HG03354 (cell line): ENCODE data around the gene CHSY1.

Experiments used
- ATAC-seq: cut with Tn5 transposase; IDR thresholded peaks from one replicate; pipeline ENCODE4 v1.9.1; 2021; ENCODE audit warnings: mild to moderate bottlenecking; ENCODE audit not compliant: unreplicated experiment, poor library complexity, severe bottlenecking

Gene CHSY1

GRCh38 chr15:101272584-101272983 lies 20.7 kb upstream of the CHSY1 start:
- no peak for ATAC-seq

GRCh38 chr15:101269479-101270223 lies 17.8 kb upstream of the CHSY1 start:
- ATAC-seq = no peak

DNA sequence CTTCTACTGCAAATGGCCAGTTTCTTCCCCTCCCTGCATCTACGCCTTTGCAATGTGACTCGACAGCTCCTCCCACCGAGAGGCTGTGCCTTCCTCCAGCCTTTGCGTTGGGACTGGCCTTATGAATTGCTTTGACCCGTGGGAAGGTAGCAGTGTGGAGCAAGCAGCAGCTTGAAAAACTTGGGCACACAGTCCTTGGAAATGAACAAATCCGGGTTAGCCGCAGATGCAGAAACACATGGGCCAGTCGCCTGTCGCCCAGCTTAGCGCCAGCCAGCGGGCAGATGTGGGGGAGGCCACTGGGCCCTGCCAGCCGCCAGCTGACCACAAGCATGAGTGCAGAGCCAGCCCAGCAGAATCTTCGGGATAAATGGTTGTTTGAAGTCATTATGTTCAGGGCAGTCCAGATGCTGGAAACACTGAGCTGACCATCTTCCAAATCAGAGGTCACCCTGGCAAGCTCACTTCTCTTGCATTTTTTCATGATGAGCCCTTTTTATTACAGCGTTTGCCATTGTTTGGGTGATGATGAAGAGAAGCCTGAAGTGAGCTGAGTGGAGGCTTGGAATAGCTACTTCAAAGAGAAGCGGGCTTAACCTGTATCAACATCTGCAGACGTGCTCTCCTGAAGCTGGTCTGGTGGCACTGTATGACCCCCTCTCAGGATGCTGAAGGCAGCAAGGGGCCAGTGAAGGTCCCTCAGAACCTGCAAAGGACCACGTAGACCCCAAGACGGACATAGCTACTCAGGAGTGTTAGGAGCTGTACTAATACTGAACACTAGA lies 15.7 kb upstream of the CHSY1 start:
- no peak for ATAC-seq

DNA sequence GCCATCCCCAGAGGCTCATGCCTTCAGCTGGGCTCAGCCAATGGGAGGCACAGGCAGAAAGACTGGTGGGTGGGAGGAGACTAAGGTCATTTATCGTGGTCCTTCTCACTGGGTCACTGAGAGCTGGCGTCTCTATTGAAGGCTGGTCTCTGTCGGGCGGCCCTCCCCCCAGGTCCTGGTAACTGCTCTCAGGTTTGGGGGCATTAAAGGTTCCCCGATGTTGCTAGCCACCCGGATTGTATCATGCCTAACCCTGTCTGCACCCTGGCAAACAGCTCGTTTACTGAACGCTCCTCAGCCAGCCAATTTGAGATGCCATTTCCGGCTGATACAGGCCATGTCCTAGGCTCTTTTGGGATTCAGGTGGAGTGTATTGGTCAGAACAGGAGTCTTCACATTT lies 14.9 kb upstream of the CHSY1 start:
- no peak for ATAC-seq

DNA sequence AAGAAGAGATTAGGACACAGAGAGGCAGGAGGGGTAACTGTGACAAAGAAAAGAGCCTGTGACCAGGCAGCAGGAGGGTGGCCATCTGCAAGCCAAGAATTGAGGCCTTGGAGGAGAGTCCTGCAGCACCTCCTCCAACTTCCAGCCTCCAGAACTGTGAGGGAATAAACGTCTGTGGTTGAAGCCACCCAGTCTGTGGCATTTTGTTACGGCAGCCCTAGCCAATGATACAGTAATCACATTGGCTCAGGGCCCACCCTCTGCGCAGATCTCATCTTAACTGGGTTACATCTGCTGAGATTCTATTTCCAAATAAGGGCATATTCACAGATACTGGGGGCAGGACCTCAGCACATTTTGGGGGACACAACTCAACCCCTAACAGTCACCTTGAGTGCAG lies 14.2 kb upstream of the CHSY1 start:
- no peak for ATAC-seq

DNA sequence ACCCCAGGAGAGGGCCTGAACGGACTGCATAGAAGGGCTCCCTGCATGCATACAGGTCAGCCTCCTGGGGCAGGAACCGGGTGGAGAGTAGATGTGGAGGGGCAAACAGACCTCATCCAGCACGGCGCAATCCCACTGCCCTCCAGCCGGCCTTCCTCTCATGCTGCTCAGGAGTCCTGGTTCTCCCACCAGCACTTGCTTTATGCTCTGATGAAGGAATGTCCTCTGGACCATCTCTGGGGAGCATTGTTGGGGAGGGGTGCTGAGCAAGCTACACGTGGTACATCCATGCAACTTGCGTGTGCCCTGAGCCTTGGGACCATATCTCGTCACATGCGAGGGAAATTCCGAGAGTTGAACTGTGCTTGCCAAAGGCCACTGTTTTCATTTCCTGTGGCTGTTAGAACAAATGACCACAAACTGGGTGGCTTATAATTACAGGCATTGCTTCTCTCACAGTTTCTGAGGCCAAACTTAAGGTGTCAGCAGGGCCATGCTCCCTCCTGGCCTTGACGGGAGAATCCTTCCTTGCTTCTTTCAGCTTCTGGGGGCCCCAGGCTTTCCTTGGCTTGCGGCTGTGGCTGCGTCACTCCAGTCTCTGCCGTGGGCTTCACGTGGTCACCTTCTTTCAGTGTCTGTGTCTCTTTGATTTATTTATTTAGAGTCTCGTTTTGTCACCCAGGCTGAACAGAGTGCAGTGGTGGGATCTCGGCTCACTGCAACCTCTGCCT lies 13.2 kb upstream of the CHSY1 start:
- peak; percentile 41 for ATAC-seq

DNA sequence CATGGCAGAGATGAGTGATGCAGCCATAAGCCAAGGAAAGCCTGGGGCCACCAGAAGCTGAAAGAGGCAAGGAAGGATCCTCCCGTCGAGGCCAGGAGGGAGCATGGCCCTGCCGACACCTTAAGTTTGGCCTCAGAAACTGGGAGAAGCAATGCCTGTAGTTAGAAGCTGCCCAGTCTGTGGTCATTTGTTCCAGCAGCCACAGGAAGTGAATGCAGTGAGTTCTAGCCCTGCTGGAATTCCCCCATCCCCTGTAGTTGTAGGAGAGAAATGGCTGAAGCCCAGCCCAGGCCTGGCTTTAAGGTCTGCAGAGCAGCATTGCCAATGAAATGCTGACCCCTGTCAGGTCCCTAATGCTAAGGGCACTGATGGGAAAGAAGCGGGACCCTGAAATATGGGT lies 12.2 kb upstream of the CHSY1 start:
- ATAC-seq = no peak

GRCh38 chr15:101262551-101262950 lies 10.7 kb upstream of the CHSY1 start:
- ATAC-seq = no peak

GRCh38 chr15:101258238-101259144 lies 6.6 kb upstream of the CHSY1 start:
- peak; percentile 58 for ATAC-seq

DNA sequence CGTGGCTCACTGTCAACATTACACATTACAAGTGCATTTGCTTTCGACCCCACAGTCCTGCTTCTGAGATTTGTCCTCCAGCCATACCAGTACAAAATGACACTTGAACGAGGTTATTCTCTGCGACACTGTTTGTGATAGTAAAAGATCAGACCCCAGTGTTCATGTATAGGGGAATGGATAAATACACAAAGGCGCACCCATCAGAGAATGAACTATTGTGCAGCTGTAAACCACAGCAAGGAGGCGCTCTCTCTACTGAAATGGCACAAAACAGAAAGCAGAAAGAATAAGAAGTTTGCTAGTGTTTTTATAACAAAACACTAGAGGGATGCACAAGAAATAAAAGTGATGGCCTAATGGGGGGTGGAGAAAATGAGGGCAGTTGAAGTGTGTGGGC lies 4.9 kb upstream of the CHSY1 start:
- no peak for ATAC-seq

- ATAC-seq = no peak
These were observed 3.9 kb upstream of the CHSY1 start for GRCh38 chr15:101255615-101256241.

GRCh38 chr15:101255051-101255395 lies 3.2 kb upstream of the CHSY1 start:
- no peak for ATAC-seq

DNA sequence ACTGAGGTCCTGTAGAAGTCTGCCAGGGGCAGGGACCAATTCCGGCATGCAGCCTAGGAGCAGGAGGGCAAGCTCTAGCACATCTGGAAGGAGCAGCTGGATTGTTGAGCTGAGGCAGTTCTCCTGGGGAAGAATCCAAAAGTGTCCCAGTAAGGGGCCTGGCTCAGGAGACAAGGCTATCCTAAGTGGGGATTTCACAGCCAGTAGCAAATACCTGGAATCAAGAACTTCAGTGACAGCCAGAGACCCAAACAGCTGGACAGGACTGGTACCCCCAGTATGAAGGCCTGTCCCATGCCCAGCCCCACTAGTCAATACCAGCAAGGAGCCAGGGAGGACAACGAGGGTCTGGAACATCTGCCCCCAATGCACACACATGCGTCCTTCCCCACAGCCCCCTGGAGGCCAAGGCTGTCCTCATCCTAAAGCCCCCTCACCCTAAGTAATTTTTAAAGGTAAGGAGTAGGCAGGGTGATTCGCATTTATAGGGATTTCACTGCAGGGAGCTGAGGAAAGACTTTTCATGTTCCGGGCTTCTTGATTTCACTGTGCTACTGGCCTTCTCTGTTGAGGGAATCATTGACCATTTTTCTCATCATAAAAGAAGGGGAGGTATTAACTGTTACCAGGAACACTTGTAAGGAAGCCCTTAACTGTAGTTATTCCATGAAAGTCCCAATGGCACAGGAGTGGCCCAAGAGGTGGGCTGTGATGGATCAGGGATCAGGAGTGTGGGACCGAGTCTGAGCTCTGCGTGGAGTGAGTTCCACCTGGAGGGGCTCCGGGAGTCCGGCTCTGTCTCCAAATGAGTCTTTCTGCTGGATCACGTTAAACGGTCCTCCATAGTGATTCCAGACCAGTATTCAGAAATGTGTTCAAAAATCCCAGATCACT lies 2.6 kb upstream of the CHSY1 start:
- no peak for ATAC-seq

GRCh38 chr15:101252836-101253235 lies 988 bp upstream of the CHSY1 start:
- ATAC-seq = no peak

DNA sequence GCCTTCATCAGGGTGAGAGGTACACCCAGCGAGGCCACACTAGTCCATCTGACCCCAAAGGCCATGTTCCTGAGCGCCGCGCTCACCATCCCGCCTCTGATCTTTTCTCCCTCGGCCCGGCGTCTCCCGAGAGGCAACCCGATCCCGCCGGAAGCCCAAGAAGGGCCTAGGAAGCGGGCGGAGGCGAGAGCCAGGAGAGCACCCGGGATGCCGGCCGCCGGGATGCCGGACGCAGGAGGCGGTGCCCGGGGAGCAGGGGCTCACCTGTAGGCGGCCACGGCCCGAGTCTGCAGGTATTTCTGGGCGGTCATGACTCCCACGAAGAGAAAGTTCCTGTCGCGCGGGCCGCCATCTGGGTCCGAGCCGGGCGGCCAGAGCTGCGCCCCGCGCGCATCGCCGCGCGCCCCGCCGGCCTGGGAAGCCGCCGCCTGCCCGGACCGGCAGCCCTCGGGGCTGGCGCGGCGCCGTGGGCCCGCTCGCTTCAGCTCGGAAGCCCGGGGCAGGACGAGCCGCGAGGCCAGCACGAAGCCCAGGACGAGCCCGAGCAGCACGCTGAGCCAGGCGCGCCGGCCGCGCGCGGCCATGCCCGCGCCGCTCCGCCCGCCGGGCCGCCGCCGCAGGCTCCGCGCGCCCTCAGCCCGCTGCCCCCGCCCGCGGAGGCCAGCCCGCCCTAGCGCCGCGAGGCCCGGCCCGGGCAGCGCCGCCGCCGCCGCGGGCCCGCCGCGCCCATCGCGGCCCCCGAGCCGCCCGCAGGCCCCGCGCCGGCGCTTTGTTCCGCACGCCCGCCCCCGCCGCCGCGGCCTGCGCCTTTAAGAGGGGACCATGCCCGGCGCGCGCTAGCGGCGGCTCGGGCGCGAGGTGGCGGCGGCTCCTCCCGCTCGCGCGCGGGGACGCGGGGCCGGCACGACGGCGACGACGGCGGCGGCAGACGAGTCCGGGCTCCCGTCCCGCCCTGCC lies 697 bp downstream of the CHSY1 start:
- ATAC-seq = peak; percentile 52

DNA sequence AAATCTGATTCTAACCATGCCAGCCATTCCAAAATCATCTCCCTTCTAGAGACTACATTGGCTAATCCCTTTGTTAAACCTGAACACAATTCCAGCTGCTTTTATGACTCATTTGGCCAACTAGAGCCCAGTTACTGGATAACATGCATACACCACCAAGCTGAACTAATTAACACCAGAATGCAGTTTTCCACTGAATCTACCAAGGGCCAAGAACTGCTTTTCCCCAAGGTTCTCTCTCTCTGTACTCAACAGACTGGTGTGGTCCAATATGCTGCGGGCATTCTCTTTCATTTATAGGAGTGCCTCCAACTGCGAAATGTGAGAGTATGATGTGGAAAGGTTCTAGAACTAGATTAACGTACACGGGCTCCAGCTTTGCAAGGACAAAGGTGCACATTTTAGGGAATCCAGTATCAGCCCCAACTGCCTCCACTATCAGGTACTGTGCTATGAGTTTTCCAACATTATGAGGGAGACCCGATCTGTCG lies 1.5 kb downstream of the CHSY1 start:
- no peak for ATAC-seq

DNA sequence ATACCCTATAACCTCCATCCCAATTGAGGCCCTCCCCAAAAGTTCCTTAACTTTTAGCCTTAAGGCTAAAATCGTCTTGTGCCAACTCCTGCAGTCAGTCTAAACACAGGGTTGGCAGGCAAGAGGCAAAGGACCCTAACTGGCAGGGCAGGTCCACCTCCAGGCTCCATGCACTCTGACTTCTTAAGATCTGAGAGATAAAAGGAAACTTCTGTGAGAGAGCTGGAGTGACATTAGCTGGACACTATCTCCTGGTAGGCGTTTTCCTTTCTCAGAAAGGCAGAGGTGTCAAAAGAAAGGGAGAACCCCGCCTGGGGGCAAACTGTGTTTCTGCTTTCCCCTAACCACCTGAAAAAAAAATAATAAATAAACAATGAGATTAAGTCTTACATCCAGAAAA lies 3.6 kb downstream of the CHSY1 start:
- no peak for ATAC-seq
